B cell (primary cell): Measurements from ENCODE around the gene DYRK1A. TPM values are rescaled to one million over a fixed set of nuclear protein-coding genes. Genes with fewer than 3 reads are reported as not detected.

Source experiments
- ATAC-seq: fragments of 200-7000 bp; cut with Tn5 transposase; one replicate; pipeline ENCODE4 v1.10.0; 2021; ENCODE audit warnings: low read depth, mild to moderate bottlenecking, moderate number of reproducible peaks, moderate library complexity
- CTCF ChIA-PET: fragments of 350-600 bp; sonication (Branson Sonifier 250); formaldehyde crosslinking; loops from one replicate; lab custom pipeline; 2021; ENCODE audit warnings: antibody characterized with exemption, inconsistent platforms; lab: Charles Lee
- POLR2A ChIA-PET: fragments of 350-600 bp; sonication (Branson Sonifier 250); formaldehyde crosslinking; loops from one replicate; lab custom pipeline; 2021; ENCODE audit warnings: antibody characterized with exemption; lab: Charles Lee
- DNase-seq: peaks from one replicate; pipeline ENCODE4 v3.0.0; 2013
- H2AFZ ChIP-seq: 2 replicates; pipeline ENCODE4 v1.6.1; 2012; ENCODE audit warnings: mild to moderate bottlenecking, low read depth, low read length; ENCODE audit not compliant: insufficient read depth, poor library complexity, severe bottlenecking
- H3K27ac ChIP-seq, 2 donors: 1 replicate in 1 of 2; 2 replicates in 1 of 2; pipeline ENCODE4 v1.5.1; 2012 to 2013; ENCODE audit warnings: low read length in 2 of 2, mild to moderate bottlenecking in 2 of 2, moderate library complexity in 1 of 2
- H3K27me3 ChIP-seq, 4 experiments: fragments of 200-600 bp in 1 of 4; sonication (generic) in 1 of 4; replicated peaks in 1 of 4; 1 replicate in 2 of 4; 2 replicates in 2 of 4; pipeline versions ENCODE4 v1.6.1 to v1.7.0; 2013 to 2016; ENCODE audit warnings: low read length in 3 of 4, mild to moderate bottlenecking in 2 of 4, mixed read lengths in 1 of 4, moderate library complexity in 1 of 4; ENCODE audit not compliant: insufficient read depth in 4 of 4, control insufficient read depth in 3 of 4; ENCODE audit errors: control extremely low read depth in 1 of 4
- H3K36me3 ChIP-seq, 2 experiments: replicated peaks in 1 of 2; 1 replicate in 1 of 2; 2 replicates in 1 of 2; pipeline versions ENCODE4 v1.6.1 to v1.7.1; 2013; ENCODE audit warnings: low read length in 1 of 2; ENCODE audit not compliant: insufficient read depth in 2 of 2, control insufficient read depth in 1 of 2; ENCODE audit errors: control extremely low read depth in 1 of 2, extremely low read depth in 1 of 2
- H3K4me1 ChIP-seq, 2 donors: fragments of 200-600 bp in 1 of 2; sonication (generic) in 1 of 2; 1 replicate in 1 of 2; 2 replicates in 1 of 2; pipeline versions ENCODE4 v1.5.1 to v1.6.1; 2013 to 2017; ENCODE audit warnings: low read length in 2 of 2; ENCODE audit not compliant: control insufficient read depth in 2 of 2, insufficient read depth in 2 of 2
- H3K4me2 ChIP-seq: replicated peaks from 2 replicates; pipeline ENCODE3; 2012; ENCODE audit warnings: mild to moderate bottlenecking, low read depth, low read length; ENCODE audit not compliant: poor library complexity, severe bottlenecking
- H3K4me3 ChIP-seq, 5 experiments: fragments of 200-600 bp in 1 of 5; sonication (generic) in 1 of 5; 1 replicate in 3 of 5; 2 replicates in 2 of 5; pipeline versions ENCODE4 v1.5.1 to v1.7.0; 2011 to 2016; ENCODE audit warnings: low read length in 4 of 5, mild to moderate bottlenecking in 4 of 5, low read depth in 2 of 5, control low read depth in 1 of 5, moderate library complexity in 1 of 5; ENCODE audit not compliant: insufficient read depth in 1 of 5; ENCODE audit errors: control extremely low read depth in 1 of 5, extremely low read depth in 1 of 5
- H3K79me2 ChIP-seq: fragments of 200-600 bp; sonication (generic); one replicate; pipeline ENCODE4 v1.6.0; 2016; ENCODE audit warnings: low read length; ENCODE audit not compliant: control insufficient read depth, insufficient read depth
- H3K9ac ChIP-seq: fragments of 200-600 bp; sonication (generic); 2 replicates; pipeline ENCODE4 v1.6.1; 2017; ENCODE audit warnings: mild to moderate bottlenecking, low read length, moderate library complexity
- H3K9me3 ChIP-seq, 3 donors: one replicate each; pipeline versions ENCODE4 v1.6.1 to v1.7.1; 2013; ENCODE audit warnings: low read length in 2 of 3; ENCODE audit not compliant: control insufficient read depth in 2 of 3, insufficient read depth in 1 of 3; ENCODE audit errors: control extremely low read depth in 1 of 3
- H4K20me1 ChIP-seq: 2 replicates; pipeline ENCODE4 v1.6.0; 2012; ENCODE audit warnings: mild to moderate bottlenecking, low read length; ENCODE audit not compliant: insufficient read depth, control insufficient read depth, poor library complexity, severe bottlenecking
- H3K27ac Mint-ChIP-seq: one replicate; pipeline ENCODE4 v1.8.0; 2021; ENCODE audit warnings: mixed read lengths
- H3K27me3 Mint-ChIP-seq: one replicate; pipeline ENCODE4 v1.8.0; 2021; ENCODE audit warnings: mixed read lengths
- H3K4me1 Mint-ChIP-seq: one replicate; pipeline ENCODE4 v1.8.0; 2021; ENCODE audit warnings: mixed read lengths
- H3K4me3 Mint-ChIP-seq: one replicate; pipeline ENCODE4 v1.8.0; 2021; ENCODE audit warnings: mixed read lengths
- H3K9me3 Mint-ChIP-seq: one replicate; pipeline ENCODE4 v1.8.0; 2022; ENCODE audit warnings: mixed read lengths; ENCODE audit not compliant: insufficient read depth
- CTCF ChIP-seq: fragments of 200-600 bp; IDR thresholded peaks from one replicate; pipeline ENCODE4 v1.8.0; 2022; ENCODE audit warnings: antibody characterized with exemption, mild to moderate bottlenecking
- EZH2 ChIP-seq: IDR thresholded peaks from 2 replicates; pipeline ENCODE4 v1.6.1; 2012; ENCODE audit warnings: borderline replicate concordance, low read depth, mild to moderate bottlenecking, moderate library complexity, low read length; ENCODE audit not compliant: insufficient read depth, poor library complexity, severe bottlenecking
- WGBS: methylation state at CpG from one replicate; pipeline ENCODE4 v1.1.5; 2013; ENCODE audit warnings: missing lambda C conversion rate; ENCODE audit not compliant: insufficient coverage; 5-methylcytosine and 5-hydroxymethylcytosine counted together
- intact Hi-C: fragments of 100-400 bp; cut with micrococcal nuclease; formaldehyde crosslinking; loops from one replicate; pipeline ENCODE4 v1.10.0; 2022
- polyA plus RNA-seq: library from polyadenylated mRNA; depleted of rRNA; stranded (reverse); fragments of >200 nt; gene quantifications from 2 replicates; pipeline ENCODE4 v1.2.3, GENCODE V29; 2012
- total RNA-seq, 2 donors: library from RNA; stranded (reverse); fragments of 120-200 nt in 1 of 2; gene quantifications; 1 replicate in 1 of 2; 2 replicates in 1 of 2; pipeline versions ENCODE4 v1.2.3 to v1.2.4, GENCODE V29; 2013 to 2022

Gene DYRK1A
- total and polyA plus RNA-seq, 2 donors (not counting 1 experiment from before 2014, with no cell fraction given): 46.6 to 147 TPM

DNA sequence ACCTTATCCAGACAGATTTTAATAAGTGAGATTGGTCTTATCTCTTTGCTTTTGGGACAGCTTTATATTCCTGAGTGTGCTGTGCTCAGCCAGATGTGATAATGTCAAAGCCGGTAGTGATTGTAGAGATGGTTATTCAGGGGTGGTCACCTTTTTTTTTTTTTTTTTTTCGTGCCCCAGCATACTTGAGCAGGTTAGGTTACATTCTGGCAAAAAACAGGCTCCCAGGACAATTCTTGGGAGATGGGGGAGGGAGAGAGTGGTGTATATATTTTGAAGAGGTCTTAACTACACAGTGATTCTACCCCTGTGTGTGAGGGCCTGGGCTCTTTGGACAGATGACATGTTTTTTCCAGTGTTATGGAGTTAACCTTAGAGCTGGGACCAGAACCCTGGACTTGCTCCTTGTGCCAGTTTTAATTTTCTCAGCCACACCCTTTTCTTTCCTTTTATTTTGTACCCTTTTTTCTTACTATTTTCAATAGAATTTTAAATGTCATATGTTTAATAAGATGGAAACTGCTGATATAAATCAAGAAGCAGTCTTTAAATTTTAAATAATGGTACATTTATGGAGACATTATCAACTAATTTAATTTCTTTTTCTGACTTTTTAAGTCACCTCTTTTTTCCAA is 88.4 kb downstream of the DYRK1A start:
- POLR2A ChIA-PET: no interaction called here
- no peaks in the 10 kb centered on the region for H3K27me3 Mint-ChIP-seq
- no peak overlapping the region for H3K27ac ChIP-seq

More for the DNA sequence above, 88.4 kb downstream of the DYRK1A start:
- Histone ChIP-seq H3K9me3 (no peaks in the 10 kb centered on the region), H3K27me3 (no peaks in the 10 kb centered on the region), H3K4me3 (no peak overlapping the region), H4K20me1 (peaks cover 74% of the 10 kb centered on the region), H3K4me2 (no peak overlapping the region), H3K36me3 (peaks cover 3 to 18% of the 10 kb centered on the region in 2 experiments), H3K4me1 (peaks cover 27 to 41% of the 10 kb centered on the region in 2 donors), H3K9ac (no peak overlapping the region), H3K79me2 (peaks cover 98% of the 10 kb centered on the region), H2AFZ (no peak overlapping the region)
- WGBS: 88% methylated on average over 1 of the region's 2 CpGs
- CTCF ChIA-PET: interaction anchor here (1.1 to 1.5 kb wide), 2 partner anchors 9 to 129 kb away, joined by 3 to 6 read pairs; no protein-coding TSS in a partner anchor
- Mint-ChIP-seq H3K27ac (no peak overlapping the region), H3K4me1 (peaks cover 73% of the 10 kb centered on the region), H3K9me3 (no peaks in the 10 kb centered on the region), H3K4me3 (no peak overlapping the region)
- DNase-seq: no peak
- intact Hi-C loops: loop anchor here (5.0 kb wide), 1 partner anchor 33 kb away; no protein-coding TSS in a partner anchor
- TF ChIP-seq CTCF (no peak), EZH2 (no peak)
- no peak for ATAC-seq
